Glomerular endothelial cell (primary cell): Measurements from ENCODE around the gene ADH1B. TPM values are rescaled to one million over a fixed set of nuclear protein-coding genes. Genes with fewer than 3 reads are reported as not detected.
"Not testable (repeated sequence)": the region's sequence is repeated elsewhere in the genome, so short reads cannot be mapped to it uniquely, and the experiment has no call there.

Experiments used
- DNase-seq: peaks from one replicate; pipeline ENCODE4 v3.0.0-alpha.2; 2011; ENCODE audit warnings: low read depth, low spot score; ENCODE audit errors: extremely low read depth
- total RNA-seq: library from RNA; depleted of rRNA; stranded (reverse); fragments of >200 nt; gene quantifications from 2 replicates; pipeline ENCODE4 v1.2.3, GENCODE V29; 2015

Gene ADH1B
- not detected in 2 replicates for total RNA-seq

GRCh38 chr4:99321241-99322191 lies at the start of gene ADH1B:
Gene ADH1B, minus strand, starts transcription at chr4:99321401. Its CDS starts 70 bp downstream, at chr4:99321331.
- no peak for DNase-seq

- DNase-seq, result not testable (repeated sequence)
Measured at GRCh38 chr4:99367817-99368216, 46.6 kb upstream of the ADH1B start.

- no peak for DNase-seq
Measured at GRCh38 chr4:99366491-99366890, 45.3 kb upstream of the ADH1B start.

GRCh38 chr4:99362768-99363167 lies 41.6 kb upstream of the ADH1B start:
- no peak for DNase-seq

- DNase-seq, result no peak
Measured at GRCh38 chr4:99361899-99362275, 40.7 kb upstream of the ADH1B start.

- no peak for DNase-seq
Measured at GRCh38 chr4:99361268-99361898, 40.2 kb upstream of the ADH1B start.

- no peak for DNase-seq
Measured at GRCh38 chr4:99359480-99360204, 38.4 kb upstream of the ADH1B start.

- DNase-seq, result no peak
Measured at GRCh38 chr4:99357948-99358347, 36.7 kb upstream of the ADH1B start.

GRCh38 chr4:99356992-99357391 lies 35.8 kb upstream of the ADH1B start:
- DNase-seq, result no peak

GRCh38 chr4:99356149-99356548 lies 34.9 kb upstream of the ADH1B start:
- DNase-seq, result not testable (repeated sequence)

- DNase-seq, result no peak
Measured at GRCh38 chr4:99352602-99353537, 31.7 kb upstream of the ADH1B start, which contains the start of gene ADH1C. Gene ADH1C, minus strand, starts transcription at chr4:99352746. Its CDS starts 71 bp downstream, at chr4:99352675.

- no peak for DNase-seq
Measured at GRCh38 chr4:99351487-99351886, 30.3 kb upstream of the ADH1B start.

GRCh38 chr4:99349338-99349737 lies 28.1 kb upstream of the ADH1B start:
- DNase-seq, result no peak

- DNase-seq, result not testable (repeated sequence)
Measured at GRCh38 chr4:99342624-99343023, 21.4 kb upstream of the ADH1B start.

GRCh38 chr4:99341426-99341825 lies 20.2 kb upstream of the ADH1B start:
- no peak for DNase-seq

- no peak for DNase-seq
Measured at GRCh38 chr4:99339172-99339571, 18.0 kb upstream of the ADH1B start.

GRCh38 chr4:99336553-99336952 lies 15.4 kb upstream of the ADH1B start:
- no peak for DNase-seq

- no peak for DNase-seq
Measured at GRCh38 chr4:99334880-99335279, 13.7 kb upstream of the ADH1B start.

GRCh38 chr4:99330648-99331047 lies 9.4 kb upstream of the ADH1B start:
- no peak for DNase-seq

GRCh38 chr4:99329876-99330275 lies 8.7 kb upstream of the ADH1B start:
- no peak for DNase-seq
